Neuronal stem cell (in vitro differentiated cells): ENCODE measurements around the gene GMCL1.
"Not testable (repeated sequence)": the region's sequence is repeated elsewhere in the genome, so short reads cannot be mapped to it uniquely, and the experiment has no call there.

Experiments used
- DNase-seq: peaks from one replicate; pipeline ENCODE4 v3.0.0-alpha.2; 2013; ENCODE audit warnings: low spot score
- H2AFZ ChIP-seq: one replicate; pipeline ENCODE4 v1.6.1; 2013; ENCODE audit warnings: mild to moderate bottlenecking, low read length, inconsistent platforms
- H2AK5ac ChIP-seq: 2 replicates; pipeline ENCODE4 v1.6.1; 2013; ENCODE audit warnings: low read depth, mild to moderate bottlenecking, inconsistent platforms, low read length, moderate library complexity, mixed read lengths
- H2BK120ac ChIP-seq: 2 replicates; pipeline ENCODE4 v1.6.1; 2013; ENCODE audit warnings: low read depth, mild to moderate bottlenecking, inconsistent platforms, low read length, moderate library complexity, mixed read lengths
- H2BK12ac ChIP-seq: one replicate; pipeline ENCODE4 v1.6.1; 2013; ENCODE audit warnings: low read length, inconsistent platforms
- H2BK15ac ChIP-seq: 2 replicates; pipeline ENCODE4 v1.6.1; 2013; ENCODE audit warnings: mild to moderate bottlenecking, low read length, inconsistent platforms, mixed read lengths
- H2BK5ac ChIP-seq: one replicate; pipeline ENCODE4 v1.6.1; 2013; ENCODE audit warnings: inconsistent platforms, mild to moderate bottlenecking, low read length, moderate library complexity
- H3K14ac ChIP-seq: one replicate; pipeline ENCODE4 v1.6.1; 2013; ENCODE audit warnings: low read length, inconsistent platforms
- H3K18ac ChIP-seq: 2 replicates; pipeline ENCODE4 v1.6.1; 2013; ENCODE audit warnings: low read length, inconsistent platforms
- H3K23ac ChIP-seq: 2 replicates; pipeline ENCODE4 v1.6.1; 2013; ENCODE audit warnings: low read depth, mild to moderate bottlenecking, mixed read lengths, low read length, inconsistent platforms; ENCODE audit not compliant: poor library complexity
- H3K27ac ChIP-seq: replicated peaks from 3 replicates; pipeline ENCODE4 v1.5.1; 2013; ENCODE audit warnings: low read length, inconsistent platforms
- H3K27me3 ChIP-seq, 3 experiments: 2 replicates each; pipeline ENCODE4 v1.6.1; 2013; ENCODE audit warnings: low read length in 3 of 3, mild to moderate bottlenecking in 2 of 3, inconsistent platforms in 1 of 3, low read depth in 1 of 3, mixed read lengths in 1 of 3, moderate library complexity in 1 of 3; ENCODE audit not compliant: control insufficient read depth in 3 of 3, insufficient read depth in 3 of 3
- H3K36me3 ChIP-seq, 2 donors: replicated peaks in 1 of 2; 2 replicates each; pipeline ENCODE4 v1.6.1; 2013; ENCODE audit warnings: low read length in 2 of 2; ENCODE audit not compliant: control insufficient read depth in 2 of 2, insufficient read depth in 2 of 2
- H3K4ac ChIP-seq: 2 replicates; pipeline ENCODE4 v1.6.1; 2013; ENCODE audit warnings: inconsistent platforms, mild to moderate bottlenecking, low read length, moderate library complexity
- H3K4me1 ChIP-seq, 2 donors: 1 replicate in 1 of 2; 2 replicates in 1 of 2; pipeline ENCODE4 v1.6.1; 2013; ENCODE audit warnings: low read length in 2 of 2, low read depth in 1 of 2; ENCODE audit not compliant: control insufficient read depth in 2 of 2, insufficient read depth in 1 of 2
- H3K4me2 ChIP-seq: one replicate; pipeline ENCODE4 v1.6.1; 2013; ENCODE audit warnings: mild to moderate bottlenecking, low read length, inconsistent platforms; ENCODE audit not compliant: insufficient read depth, poor library complexity, severe bottlenecking
- H3K4me3 ChIP-seq, 2 donors: 2 replicates each; pipeline ENCODE4 v1.5.1; 2013; ENCODE audit warnings: low read length in 2 of 2, mild to moderate bottlenecking in 2 of 2, inconsistent platforms in 1 of 2, moderate library complexity in 1 of 2
- H3K79me1 ChIP-seq: one replicate; pipeline ENCODE4 v1.6.1; 2013; ENCODE audit warnings: low read depth, mild to moderate bottlenecking, inconsistent platforms, low read length, moderate library complexity
- H3K9ac ChIP-seq: one replicate; pipeline ENCODE4 v1.6.1; 2013; ENCODE audit warnings: mild to moderate bottlenecking, low read depth, low read length, inconsistent platforms; ENCODE audit not compliant: poor library complexity
- H3K9me3 ChIP-seq, 2 donors: replicated peaks in 1 of 2; 2 replicates each; pipeline versions ENCODE3 to v1.6.1; 2013; ENCODE audit warnings: low read length in 2 of 2, mild to moderate bottlenecking in 2 of 2, inconsistent platforms in 1 of 2, low read depth in 1 of 2, mixed read lengths in 1 of 2, moderate library complexity in 1 of 2; ENCODE audit not compliant: control insufficient read depth in 2 of 2, insufficient read depth in 1 of 2
- H4K8ac ChIP-seq: one replicate; pipeline ENCODE4 v1.6.1; 2013; ENCODE audit warnings: low read depth, mild to moderate bottlenecking, inconsistent platforms, low read length, moderate library complexity
- H4K91ac ChIP-seq: one replicate; pipeline ENCODE4 v1.6.1; 2013; ENCODE audit warnings: low read length, low read depth, mild to moderate bottlenecking, inconsistent platforms; ENCODE audit not compliant: poor library complexity
- whole genome bisulfite sequencing, 2 donors: extraction: QIAGEN DNeasy Blood & Tissue Kit; methylation state at CpG; one replicate each; pipeline ENCODE4 v1.1.7; 2013; ENCODE audit warnings: missing lambda C conversion rate in 2 of 2, mixed read lengths in 1 of 2; ENCODE audit not compliant: insufficient read length in 2 of 2, insufficient replicate concordance in 1 of 2; ENCODE audit errors: extremely low coverage in 2 of 2; 5-methylcytosine and 5-hydroxymethylcytosine counted together

GMCL1 gene

GRCh38 chr2:69894737-69895136, 65.3 kb downstream of the GMCL1 start:
- WGBS, 2 donors: no CpG with 5 or more reads among the region's 23 CpGs
- H3K27ac ChIP-seq, DNase-seq: not testable (repeated sequence)

GRCh38 chr2:69902213-69902922, 72.9 kb downstream of the GMCL1 start:
- Histone ChIP-seq H2BK12ac (no peak overlapping the region), H3K18ac (no peak overlapping the region), H2BK120ac (no peak overlapping the region), H3K23ac (no peak overlapping the region), H3K4me3 (peak overlapping the region in 1 of 2 donors; percentile 1), H3K36me3 (peaks cover 30 to 96% of the 10 kb centered on the region in 2 donors), H3K4me2 (no peak overlapping the region), H4K8ac (no peak overlapping the region), H3K9me3 (no peaks in the 10 kb centered on the region), H3K4me1 (no peaks in the 10 kb centered on the region), H3K9ac (no peak overlapping the region), H3K27ac (no peak overlapping the region), H2AFZ (no peak overlapping the region), H3K4ac (no peak overlapping the region), H2BK5ac (no peak overlapping the region), H3K79me1 (no peaks in the 10 kb centered on the region), H2AK5ac (no peak overlapping the region), H3K27me3 (no peaks in the 10 kb centered on the region), H2BK15ac (no peak overlapping the region), H3K14ac (no peak overlapping the region), H4K91ac (no peak overlapping the region)
- no CpG with 5 or more reads among the region's 8 CpGs for WGBS, 2 donors
- DNase-seq: no peak

More at GRCh38 chr2:69894737-69895136, 65.3 kb downstream of the GMCL1 start:
- H3K18ac ChIP-seq, H2AFZ ChIP-seq, H3K4me2 ChIP-seq, H2BK5ac ChIP-seq, H3K4me1 ChIP-seq, H3K9me3 ChIP-seq, H4K8ac ChIP-seq, H3K4ac ChIP-seq, H3K27me3 ChIP-seq, H3K14ac ChIP-seq, H2BK15ac ChIP-seq, H4K91ac ChIP-seq, H3K23ac ChIP-seq, H3K9ac ChIP-seq, H2BK120ac ChIP-seq, H3K79me1 ChIP-seq, H2BK12ac ChIP-seq, H2AK5ac ChIP-seq: not testable (repeated sequence)
- Histone ChIP-seq H3K36me3 (peaks cover 15 to 48% of the 10 kb centered on the region in 2 donors), H3K4me3 (peak overlapping the region in 1 of 2 donors; percentile 63)

- H3K79me1 ChIP-seq: no peaks in the 10 kb centered on the region
- no peak overlapping the region for H3K4ac ChIP-seq
- no peak overlapping the region for H3K4me2 ChIP-seq
- no peak overlapping the region for H3K18ac ChIP-seq
- no peak overlapping the region for H2BK12ac ChIP-seq
- no peak overlapping the region for H2BK120ac ChIP-seq
- H2BK15ac ChIP-seq: no peak overlapping the region
- H3K23ac ChIP-seq: no peak overlapping the region
- H2BK5ac ChIP-seq: no peak overlapping the region
- H3K14ac ChIP-seq: no peak overlapping the region
- H3K27ac ChIP-seq: no peak overlapping the region
- H2AK5ac ChIP-seq: no peak overlapping the region
- no peak overlapping the region for H3K9ac ChIP-seq
- no peaks in the 10 kb centered on the region for H3K4me1 ChIP-seq
- H3K9me3 ChIP-seq: no peaks in the 10 kb centered on the region
- peaks cover 9 to 81% of the 10 kb centered on the region in 2 donors for H3K36me3 ChIP-seq
- H3K27me3 ChIP-seq: no peaks in the 10 kb centered on the region
- DNase-seq: no peak
- H4K8ac ChIP-seq: no peak overlapping the region
- H2AFZ ChIP-seq: no peak overlapping the region
- no peak overlapping the region for H3K4me3 ChIP-seq
- no peak overlapping the region for H4K91ac ChIP-seq
Measured at GRCh38 chr2:69907216-69907615, 77.8 kb downstream of the GMCL1 start.

GRCh38 chr2:69911985-69912563, 82.6 kb downstream of the GMCL1 start:
- Histone ChIP-seq H3K79me1 (peaks cover 2% of the 10 kb centered on the region), H2AK5ac (no peak overlapping the region), H3K4ac (no peak overlapping the region), H3K14ac (no peak overlapping the region), H2BK12ac (no peak overlapping the region), H3K4me1 (peaks cover 0 to 2% of the 10 kb centered on the region in 2 donors), H4K91ac (no peak overlapping the region), H3K36me3 (peaks cover 4 to 48% of the 10 kb centered on the region in 2 donors), H2AFZ (no peak overlapping the region), H2BK15ac (no peak overlapping the region), H3K9me3 (no peaks in the 10 kb centered on the region), H3K27me3 (no peaks in the 10 kb centered on the region), H2BK5ac (no peak overlapping the region), H3K4me2 (no peak overlapping the region), H2BK120ac (no peak overlapping the region), H3K18ac (no peak overlapping the region), H3K9ac (no peak overlapping the region), H4K8ac (no peak overlapping the region), H3K4me3 (no peak overlapping the region), H3K23ac (no peak overlapping the region), H3K27ac (no peak overlapping the region)
- no CpG with 5 or more reads among the region's 2 CpGs for WGBS, 2 donors
- peak; percentile 41 for DNase-seq
